HUES6 (cell line): Measurements from ENCODE around the gene TRAK1.

Experiments used
- H3K27ac ChIP-seq: 2 replicates; pipeline ENCODE4 v1.7.0; 2013; ENCODE audit warnings: low read depth, mild to moderate bottlenecking, low read length, inconsistent platforms
- H3K27me3 ChIP-seq: 2 replicates; pipeline ENCODE4 v1.6.1; 2013; ENCODE audit warnings: low read length; ENCODE audit not compliant: control insufficient read depth, insufficient read depth
- H3K36me3 ChIP-seq: 2 replicates; pipeline ENCODE4 v1.6.1; 2013; ENCODE audit warnings: low read length; ENCODE audit not compliant: control insufficient read depth, insufficient read depth
- H3K4me1 ChIP-seq: 2 replicates; pipeline ENCODE4 v1.6.1; 2013; ENCODE audit warnings: low read length; ENCODE audit not compliant: control insufficient read depth, insufficient read depth
- H3K4me3 ChIP-seq: 2 replicates; pipeline ENCODE4 v1.5.1; 2013; ENCODE audit warnings: low read depth, low read length
- H3K9ac ChIP-seq: one replicate; pipeline ENCODE4 v1.6.1; 2013; ENCODE audit warnings: mild to moderate bottlenecking, low read length
- H3K9me3 ChIP-seq: 2 replicates; pipeline ENCODE4 v1.6.1; 2013; ENCODE audit warnings: low read depth, low read length; ENCODE audit not compliant: control insufficient read depth, insufficient read depth

Gene TRAK1

DNA sequence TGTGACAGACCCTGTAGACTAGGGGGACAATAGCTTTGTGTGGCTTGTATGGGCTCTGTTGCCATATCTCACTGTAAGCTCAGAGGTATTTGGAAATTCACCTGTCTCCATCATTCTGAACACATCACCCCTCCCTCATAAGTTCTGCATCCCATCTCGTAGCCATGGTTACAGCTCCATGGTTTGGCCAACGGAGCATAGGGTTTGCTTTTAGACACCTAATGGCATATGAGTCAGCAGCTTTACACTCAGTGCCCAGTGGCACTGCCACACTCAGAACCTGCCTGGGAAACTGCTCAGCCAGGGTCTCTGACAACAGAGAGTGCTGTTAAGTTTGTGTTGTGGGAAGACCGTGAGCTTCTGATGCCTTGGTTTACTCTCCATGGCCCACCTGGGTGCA is 107.6 kb downstream of the TRAK1 start:
- H3K9ac ChIP-seq = no peak overlapping the region
- no peaks in the 10 kb centered on the region for H3K4me1 ChIP-seq
- no peaks in the 10 kb centered on the region for H3K9me3 ChIP-seq
- H3K27me3 ChIP-seq = no peaks in the 10 kb centered on the region
- no peak overlapping the region for H3K4me3 ChIP-seq
- H3K36me3 ChIP-seq = peaks cover 92% of the 10 kb centered on the region
- no peak overlapping the region for H3K27ac ChIP-seq

DNA sequence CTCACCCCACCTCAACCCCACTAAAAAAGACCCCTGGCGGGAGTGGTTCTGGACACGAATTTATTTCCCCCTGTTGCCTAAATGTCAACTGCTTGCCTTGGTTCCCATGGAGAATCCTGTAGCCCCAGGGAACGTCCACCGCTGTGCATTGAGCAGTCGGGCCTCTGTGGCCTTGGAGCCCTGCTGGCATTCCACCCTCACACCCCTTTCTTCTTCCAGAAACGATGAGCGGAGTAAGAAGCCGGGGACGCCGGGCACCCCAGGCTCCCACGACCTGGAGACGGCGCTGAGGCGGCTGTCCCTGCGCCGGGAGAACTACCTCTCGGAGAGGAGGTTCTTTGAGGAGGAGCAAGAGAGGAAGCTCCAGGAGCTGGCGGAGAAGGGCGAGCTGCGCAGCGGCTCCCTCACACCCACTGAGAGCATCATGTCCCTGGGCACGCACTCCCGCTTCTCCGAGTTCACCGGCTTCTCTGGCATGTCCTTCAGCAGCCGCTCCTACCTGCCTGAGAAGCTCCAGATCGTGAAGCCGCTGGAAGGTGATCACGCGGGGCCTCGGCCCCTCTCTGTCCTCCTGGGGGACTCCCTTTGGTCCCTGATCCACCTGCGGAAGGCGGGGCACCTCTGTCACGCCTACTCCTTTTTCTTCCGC is 111.2 kb downstream of the TRAK1 start:
- H3K4me1 ChIP-seq = peaks cover 6% of the 10 kb centered on the region
- no peaks in the 10 kb centered on the region for H3K9me3 ChIP-seq
- H3K36me3 ChIP-seq = peaks cover 76% of the 10 kb centered on the region
- H3K27ac ChIP-seq = no peak overlapping the region
- H3K27me3 ChIP-seq = no peaks in the 10 kb centered on the region
- no peak overlapping the region for H3K4me3 ChIP-seq
- no peak overlapping the region for H3K9ac ChIP-seq

DNA sequence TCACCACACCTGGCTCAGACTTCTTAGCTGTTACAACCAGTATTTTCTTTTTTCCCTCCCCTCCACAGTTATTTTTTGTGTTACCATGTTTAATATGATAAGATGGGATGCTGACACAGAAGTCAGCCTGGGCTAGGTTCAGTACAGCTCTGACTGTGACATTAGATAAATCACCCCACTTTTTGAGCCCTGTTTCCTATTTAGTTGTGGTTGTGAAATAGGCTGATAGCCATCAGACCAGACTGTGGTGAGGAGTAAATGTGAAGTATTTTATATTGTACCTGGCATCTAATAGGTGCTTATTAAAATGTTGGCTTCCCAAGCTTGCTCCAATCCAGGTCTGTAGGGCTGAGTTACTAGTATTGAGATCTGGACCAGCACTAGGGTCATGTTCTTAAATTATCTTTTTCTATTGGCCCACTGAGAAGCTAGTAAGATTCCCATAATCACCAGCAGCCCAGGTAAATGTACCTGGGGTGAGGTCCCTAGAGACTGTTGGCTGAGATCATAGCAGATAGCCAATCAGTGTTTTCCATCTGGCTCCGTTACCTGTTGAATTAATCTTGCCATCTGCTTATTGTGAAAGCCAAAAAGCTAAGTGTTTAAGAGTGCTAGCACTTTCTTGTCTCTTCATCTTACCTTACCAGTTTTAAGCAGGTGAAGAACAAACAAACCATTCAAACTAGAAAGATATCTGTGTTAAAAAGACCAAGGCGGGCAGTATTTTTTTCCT is 113.9 kb downstream of the TRAK1 start:
- Histone ChIP-seq H3K27ac (no peak overlapping the region), H3K4me3 (no peak overlapping the region), H3K4me1 (peaks cover 6% of the 10 kb centered on the region), H3K36me3 (peaks cover 72% of the 10 kb centered on the region), H3K9me3 (no peaks in the 10 kb centered on the region), H3K9ac (no peak overlapping the region), H3K27me3 (no peaks in the 10 kb centered on the region)

DNA sequence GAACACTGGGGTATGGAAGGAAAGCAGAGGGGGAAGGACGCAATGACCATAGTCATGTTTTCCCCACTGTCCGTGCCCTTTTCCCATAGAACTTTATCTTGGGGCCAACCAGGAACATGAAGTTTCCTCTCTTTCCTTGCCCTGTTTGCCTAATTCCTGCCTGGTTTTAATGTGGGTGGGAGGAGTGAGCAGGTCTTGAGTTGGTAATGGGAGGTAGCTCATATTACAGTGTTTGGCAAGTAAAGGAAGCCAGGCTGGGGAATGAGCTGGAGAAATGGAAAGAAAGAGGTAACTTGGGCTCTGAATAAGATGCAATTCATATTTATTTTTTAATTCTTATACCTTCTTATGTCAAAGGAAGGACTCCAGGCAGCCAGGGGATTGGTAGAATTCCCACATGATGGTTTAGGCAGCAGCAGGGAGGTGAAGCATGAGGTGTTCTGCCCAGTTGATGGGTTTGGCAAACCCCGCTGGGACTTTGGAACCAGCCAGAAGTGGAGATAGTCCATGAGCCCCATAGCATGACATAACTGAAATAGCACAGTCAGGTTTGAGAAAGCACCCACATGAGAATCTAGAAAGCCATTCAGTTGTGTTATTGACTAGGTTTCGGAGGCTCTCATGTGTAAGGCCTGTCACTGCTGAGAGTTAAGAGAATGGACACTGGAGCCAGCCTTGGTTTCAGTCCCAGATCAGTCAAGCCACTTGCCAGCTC is 114.8 kb downstream of the TRAK1 start:
- Histone ChIP-seq H3K9ac (no peak overlapping the region), H3K27me3 (no peaks in the 10 kb centered on the region), H3K4me1 (peaks cover 6% of the 10 kb centered on the region), H3K36me3 (peaks cover 72% of the 10 kb centered on the region), H3K4me3 (no peak overlapping the region), H3K9me3 (no peaks in the 10 kb centered on the region), H3K27ac (no peak overlapping the region)

DNA sequence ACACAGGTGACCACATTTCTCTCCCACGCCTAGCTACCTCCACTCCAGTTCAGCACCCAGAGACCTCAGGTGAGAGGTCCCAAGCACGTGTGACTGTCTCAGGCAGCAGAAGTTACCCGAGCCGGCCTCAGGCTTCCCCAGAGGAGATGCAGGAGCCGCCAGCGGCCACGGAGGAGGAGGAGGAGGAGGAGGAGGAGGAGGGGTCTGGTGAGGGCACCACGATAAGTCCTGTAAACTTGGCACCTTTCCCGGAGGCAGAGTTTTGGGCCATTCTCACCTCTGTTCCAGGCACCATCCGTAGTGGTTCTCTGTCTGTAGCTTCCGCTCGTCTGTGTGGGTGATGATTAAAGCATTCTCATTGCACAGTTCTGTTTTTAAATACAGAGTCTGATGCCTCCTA is 118.8 kb downstream of the TRAK1 start:
- no peaks in the 10 kb centered on the region for H3K9me3 ChIP-seq
- no peak overlapping the region for H3K9ac ChIP-seq
- no peak overlapping the region for H3K27ac ChIP-seq
- H3K27me3 ChIP-seq = no peaks in the 10 kb centered on the region
- H3K36me3 ChIP-seq = peaks cover 49% of the 10 kb centered on the region
- H3K4me3 ChIP-seq = no peak overlapping the region
- H3K4me1 ChIP-seq = peaks cover 12% of the 10 kb centered on the region

DNA sequence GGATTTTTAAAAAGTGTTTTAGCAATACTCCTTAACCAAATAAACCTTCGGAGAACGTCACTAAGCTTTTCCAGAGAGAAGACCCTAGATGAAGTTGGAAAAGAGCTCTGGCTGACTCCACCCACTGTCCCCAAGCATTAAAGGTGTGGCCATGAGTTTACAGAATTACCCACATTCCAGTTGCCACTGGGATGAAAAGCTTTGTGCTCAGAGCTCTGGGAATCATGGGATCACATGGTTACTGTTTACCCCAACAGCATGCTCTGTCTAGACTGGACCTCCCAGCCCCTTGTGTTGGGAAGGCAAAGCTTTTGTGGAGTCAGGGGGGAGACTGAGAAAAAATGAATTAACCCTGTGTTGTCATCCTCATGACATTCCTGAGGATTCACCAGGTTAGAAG is 119.6 kb downstream of the TRAK1 start:
- no peak overlapping the region for H3K9ac ChIP-seq
- H3K27ac ChIP-seq = no peak overlapping the region
- no peaks in the 10 kb centered on the region for H3K9me3 ChIP-seq
- no peaks in the 10 kb centered on the region for H3K27me3 ChIP-seq
- no peak overlapping the region for H3K4me3 ChIP-seq
- H3K4me1 ChIP-seq = peaks cover 10% of the 10 kb centered on the region
- peaks cover 54% of the 10 kb centered on the region for H3K36me3 ChIP-seq

DNA sequence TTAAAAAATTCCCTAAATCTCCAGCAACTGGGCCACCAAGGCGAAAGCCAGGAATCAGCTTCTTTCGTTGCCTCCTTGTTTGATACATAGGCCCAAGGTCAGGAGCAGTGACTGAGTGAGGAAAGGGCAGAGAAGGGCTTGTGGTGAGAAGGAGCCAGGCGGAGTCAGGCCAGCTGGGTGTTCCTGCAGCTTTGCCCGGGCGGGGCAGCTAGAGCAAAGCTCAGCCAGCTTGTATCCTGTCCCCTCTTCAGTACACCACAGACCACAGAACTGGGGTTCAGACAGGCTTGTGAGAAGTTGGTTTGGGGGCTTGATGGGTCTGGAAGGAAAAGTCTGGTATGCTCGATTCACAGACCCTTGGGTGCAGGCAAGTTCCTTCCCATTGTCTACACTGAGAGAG is 122.3 kb downstream of the TRAK1 start:
- Histone ChIP-seq H3K9me3 (no peaks in the 10 kb centered on the region), H3K27me3 (no peaks in the 10 kb centered on the region), H3K9ac (no peak overlapping the region), H3K4me1 (peaks cover 7% of the 10 kb centered on the region; the same call in 1 of the 2 replicates), H3K27ac (no peak overlapping the region), H3K36me3 (peaks cover 48% of the 10 kb centered on the region), H3K4me3 (no peak overlapping the region)

DNA sequence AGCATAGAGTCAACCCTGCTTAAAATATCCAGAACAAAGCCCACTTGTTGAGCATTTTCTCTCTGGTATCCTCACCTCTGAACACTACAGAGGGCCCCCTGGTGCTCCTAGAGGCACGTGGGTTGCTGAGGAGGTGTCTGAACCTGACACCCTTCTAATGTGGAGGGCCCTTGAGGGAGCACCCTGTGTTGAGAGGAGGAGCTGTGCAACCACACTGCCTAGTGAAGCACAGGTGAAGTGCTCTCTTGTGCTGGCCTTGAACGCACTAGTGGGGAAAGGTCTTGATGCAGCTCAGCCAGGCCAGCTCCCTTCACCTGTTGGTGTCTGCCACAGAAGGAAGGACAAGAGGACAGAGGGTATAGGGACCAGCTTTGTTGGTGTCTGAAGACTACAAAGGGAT is 122.9 kb downstream of the TRAK1 start:
- Histone ChIP-seq H3K9ac (no peak overlapping the region), H3K36me3 (peaks cover 41% of the 10 kb centered on the region), H3K4me1 (peaks cover 7% of the 10 kb centered on the region; the same call in 1 of the 2 replicates), H3K9me3 (no peaks in the 10 kb centered on the region), H3K4me3 (no peak overlapping the region), H3K27me3 (no peaks in the 10 kb centered on the region), H3K27ac (no peak overlapping the region)

DNA sequence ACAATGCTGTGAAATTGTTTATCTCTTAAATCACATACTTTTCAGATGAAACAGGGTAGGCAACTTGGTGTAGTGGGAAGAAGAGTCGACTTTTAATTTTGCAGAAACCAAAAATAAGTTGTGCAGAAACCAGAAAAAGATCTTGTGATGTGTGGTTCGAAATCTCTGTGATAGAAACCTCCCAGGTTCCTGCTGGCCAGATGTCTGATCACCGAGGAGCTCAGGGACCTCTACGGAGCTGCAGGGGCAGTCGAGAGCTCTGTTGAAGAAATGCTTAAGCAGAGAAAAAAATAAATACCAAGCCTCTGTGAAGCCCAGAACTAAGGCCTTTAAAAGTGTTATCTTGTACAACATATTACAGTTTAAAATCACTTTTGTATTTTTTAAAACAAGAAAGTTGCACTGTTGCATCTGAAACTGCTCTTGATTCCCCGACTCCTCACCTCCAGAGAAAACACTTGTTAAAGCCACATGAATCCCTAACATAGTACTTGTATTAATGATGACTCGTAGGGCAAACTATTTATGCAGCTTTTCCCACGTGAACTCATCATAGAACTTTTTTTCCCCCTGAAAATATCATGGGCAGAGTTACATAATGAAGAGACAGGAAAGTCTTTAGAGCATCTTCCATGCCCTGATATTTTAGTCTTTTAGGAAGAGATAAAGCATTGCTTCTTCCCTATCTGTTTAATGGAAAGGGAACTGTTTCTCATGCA is 123.6 kb downstream of the TRAK1 start:
- Histone ChIP-seq H3K9ac (no peak overlapping the region), H3K4me1 (peaks cover 7% of the 10 kb centered on the region; the same call in 1 of the 2 replicates), H3K4me3 (no peak overlapping the region), H3K9me3 (no peaks in the 10 kb centered on the region), H3K27ac (no peak overlapping the region), H3K36me3 (peaks cover 35% of the 10 kb centered on the region), H3K27me3 (no peaks in the 10 kb centered on the region)

DNA sequence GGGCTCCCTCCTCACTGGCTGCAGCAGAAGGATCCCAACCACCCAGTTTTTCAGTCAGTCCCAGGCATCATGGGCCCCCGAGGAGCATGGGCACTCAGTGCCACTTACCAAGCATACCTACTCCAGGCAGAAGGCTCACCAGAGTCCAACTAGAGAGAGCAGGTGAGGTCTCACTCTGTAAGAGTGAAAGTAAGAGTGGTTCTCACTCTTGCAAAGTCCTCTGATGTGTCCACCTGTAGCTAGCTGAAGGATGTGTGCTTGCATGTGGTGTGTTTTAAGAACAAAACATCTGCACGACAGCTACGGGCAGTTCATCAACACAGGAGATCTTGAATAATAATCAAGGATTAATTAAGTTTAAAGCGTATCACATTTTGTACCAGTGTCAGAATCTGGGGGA is 125.1 kb downstream of the TRAK1 start:
- H3K27me3 ChIP-seq = no peaks in the 10 kb centered on the region
- H3K36me3 ChIP-seq = peaks cover 29% of the 10 kb centered on the region
- no peak overlapping the region for H3K9ac ChIP-seq
- H3K4me3 ChIP-seq = no peak overlapping the region
- H3K9me3 ChIP-seq = no peaks in the 10 kb centered on the region
- H3K27ac ChIP-seq = no peak overlapping the region
- peaks cover 7% of the 10 kb centered on the region; the same call in 1 of the 2 replicates for H3K4me1 ChIP-seq
